Measurements from ENCODE around the gene TENM3. TPM values are rescaled to one million over a fixed set of nuclear protein-coding genes. Genes with fewer than 3 reads are reported as not detected.
A peak's percentile ranks its signal among the peaks of the same experiment; 100 is the strongest.

The TENM3 gene
- total RNA-seq, 2 donors from 2014 or later, result 39.5 to 51.9 TPM

DNA sequence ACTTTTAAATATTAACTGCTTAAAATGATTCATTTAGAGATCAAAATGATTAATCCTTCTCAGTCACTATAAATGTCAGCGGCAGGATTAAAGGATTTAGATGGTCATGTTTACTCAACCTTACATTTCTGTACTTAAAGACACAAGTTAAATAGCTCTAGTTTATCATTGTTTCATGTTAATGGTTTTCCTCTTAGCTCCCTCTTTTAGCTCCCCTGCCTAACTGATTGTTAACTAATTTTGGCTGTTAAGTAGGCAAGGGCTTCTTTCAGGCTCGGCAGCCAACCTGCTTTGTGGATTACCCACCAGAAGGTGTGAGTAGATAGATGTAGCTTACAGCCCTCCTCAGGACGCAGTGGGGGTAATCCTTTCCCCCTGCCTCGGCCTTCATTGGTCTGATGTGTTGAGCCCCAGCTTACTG lies 96.0 kb downstream of the TENM3 start:
- H3K27ac Mint-ChIP-seq, result peak overlapping the region; percentile 77
- DNase-seq, result peak; percentile 86
- H3K27me3 Mint-ChIP-seq (ENCODE audit: insufficient read depth), result peaks cover 14% of the 10 kb centered on the region
- Histone ChIP-seq H3K4me3 (ENCODE audit: low read length) (no peak overlapping the region), H3K9me3 (ENCODE audit: control insufficient read depth, low read length) (peaks cover 5% of the 10 kb centered on the region), H3K27me3 (ENCODE audit: control insufficient read depth, insufficient read depth, low read length, poor library complexity, severe bottlenecking) (peaks cover 6% of the 10 kb centered on the region), H3K9ac (ENCODE audit: extremely low read depth, low read length, poor library complexity, severe bottlenecking) (no peak overlapping the region), H3K27ac (ENCODE audit: low read depth, low read length) (no peak overlapping the region), H3K4me1 (ENCODE audit: control insufficient read depth, insufficient read depth, low read length) (peaks cover 4% of the 10 kb centered on the region), H3K36me3 (ENCODE audit: control insufficient read depth, insufficient read depth, low read length) (no peaks in the 10 kb centered on the region)
- TF ChIP-seq, protein P1, sequence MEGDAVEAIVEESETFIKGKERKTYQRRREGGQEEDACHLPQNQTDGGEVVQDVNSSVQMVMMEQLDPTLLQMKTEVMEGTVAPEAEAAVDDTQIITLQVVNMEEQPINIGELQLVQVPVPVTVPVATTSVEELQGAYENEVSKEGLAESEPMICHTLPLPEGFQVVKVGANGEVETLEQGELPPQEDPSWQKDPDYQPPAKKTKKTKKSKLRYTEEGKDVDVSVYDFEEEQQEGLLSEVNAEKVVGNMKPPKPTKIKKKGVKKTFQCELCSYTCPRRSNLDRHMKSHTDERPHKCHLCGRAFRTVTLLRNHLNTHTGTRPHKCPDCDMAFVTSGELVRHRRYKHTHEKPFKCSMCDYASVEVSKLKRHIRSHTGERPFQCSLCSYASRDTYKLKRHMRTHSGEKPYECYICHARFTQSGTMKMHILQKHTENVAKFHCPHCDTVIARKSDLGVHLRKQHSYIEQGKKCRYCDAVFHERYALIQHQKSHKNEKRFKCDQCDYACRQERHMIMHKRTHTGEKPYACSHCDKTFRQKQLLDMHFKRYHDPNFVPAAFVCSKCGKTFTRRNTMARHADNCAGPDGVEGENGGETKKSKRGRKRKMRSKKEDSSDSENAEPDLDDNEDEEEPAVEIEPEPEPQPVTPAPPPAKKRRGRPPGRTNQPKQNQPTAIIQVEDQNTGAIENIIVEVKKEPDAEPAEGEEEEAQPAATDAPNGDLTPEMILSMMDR (conservative IDR thresholded peaks at IDR 0.05), result peak; percentile 20
- WGBS, 2 experiments (ENCODE audit: insufficient coverage in 1 of 2, insufficient read length in 1 of 2), result 17 to 31% methylated on average over 2 to 4 of the region's 4 CpGs
- H3K36me3 Mint-ChIP-seq (ENCODE audit: low read depth), result no peaks in the 10 kb centered on the region
- peaks cover 26% of the 10 kb centered on the region for H3K4me1 Mint-ChIP-seq
- no peak overlapping the region for H3K4me3 Mint-ChIP-seq
- peaks cover 4% of the 10 kb centered on the region for H3K9me3 Mint-ChIP-seq

- no peaks in the 10 kb centered on the region for H3K36me3 ChIP-seq (ENCODE audit: control insufficient read depth, insufficient read depth, low read length)
- no peak overlapping the region for H3K4me3 ChIP-seq (ENCODE audit: low read length)
- Mint-ChIP-seq H3K4me3 (no peak overlapping the region), H3K27ac (no peak overlapping the region), H3K4me1 (peaks cover 54% of the 10 kb centered on the region), H3K36me3 (ENCODE audit: low read depth) (no peaks in the 10 kb centered on the region), H3K9me3 (no peaks in the 10 kb centered on the region), H3K27me3 (ENCODE audit: insufficient read depth) (peaks cover 7% of the 10 kb centered on the region)
- peaks cover 6% of the 10 kb centered on the region for H3K27me3 ChIP-seq (ENCODE audit: control insufficient read depth, insufficient read depth, low read length, poor library complexity, severe bottlenecking)
- WGBS, 2 experiments (ENCODE audit: insufficient coverage in 1 of 2, insufficient read length in 1 of 2), result 35% methylated on average over 4 of the region's 4 CpGs; no CpG with 5 or more reads in 1 of the 2 experiments
- peaks cover 14% of the 10 kb centered on the region for H3K4me1 ChIP-seq (ENCODE audit: control insufficient read depth, insufficient read depth, low read length)
- TF ChIP-seq, protein P1 (conservative IDR thresholded peaks at IDR 0.05), result no peak
- no peaks in the 10 kb centered on the region for H3K9me3 ChIP-seq (ENCODE audit: control insufficient read depth, low read length)
- peak; percentile 67 for DNase-seq
- no peak overlapping the region for H3K27ac ChIP-seq (ENCODE audit: low read depth, low read length)
- no peak overlapping the region for H3K9ac ChIP-seq (ENCODE audit: extremely low read depth, low read length, poor library complexity, severe bottlenecking)
Measured at GRCh38 chr4:182343453-182343852, 100.3 kb downstream of the TENM3 start.

DNA sequence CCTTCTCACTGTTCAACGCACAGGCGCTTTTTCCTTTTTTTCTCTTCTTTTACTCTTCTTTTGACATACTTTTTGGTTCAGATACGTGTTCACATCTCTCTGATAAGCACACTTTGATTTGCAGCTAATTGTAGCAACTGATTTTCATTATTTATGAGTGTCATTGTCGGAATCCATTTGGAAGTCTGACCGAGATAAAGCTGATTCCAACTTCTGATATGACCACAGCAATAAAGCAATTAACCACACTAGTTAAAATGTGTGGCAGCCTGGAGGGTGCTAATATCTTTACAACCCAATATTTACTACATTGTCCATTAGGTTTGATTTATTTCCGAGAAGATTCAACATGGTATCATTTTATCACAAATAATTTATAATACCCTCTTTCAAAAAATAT lies 101.8 kb downstream of the TENM3 start:
- peaks cover 6% of the 10 kb centered on the region for H3K27me3 ChIP-seq (ENCODE audit: control insufficient read depth, insufficient read depth, low read length, poor library complexity, severe bottlenecking)
- Mint-ChIP-seq H3K27ac (no peak overlapping the region), H3K27me3 (ENCODE audit: insufficient read depth) (peaks cover 5% of the 10 kb centered on the region), H3K9me3 (no peaks in the 10 kb centered on the region), H3K4me3 (no peak overlapping the region), H3K4me1 (peaks cover 51% of the 10 kb centered on the region), H3K36me3 (ENCODE audit: low read depth) (no peaks in the 10 kb centered on the region)
- no peaks in the 10 kb centered on the region for H3K9me3 ChIP-seq (ENCODE audit: control insufficient read depth, low read length)
- no peak overlapping the region for H3K9ac ChIP-seq (ENCODE audit: extremely low read depth, low read length, poor library complexity, severe bottlenecking)
- H3K4me1 ChIP-seq (ENCODE audit: control insufficient read depth, insufficient read depth, low read length), result peaks cover 17% of the 10 kb centered on the region
- DNase-seq, result no peak
- no peak overlapping the region for H3K4me3 ChIP-seq (ENCODE audit: low read length)
- no peak overlapping the region for H3K27ac ChIP-seq (ENCODE audit: low read depth, low read length)
- no peaks in the 10 kb centered on the region for H3K36me3 ChIP-seq (ENCODE audit: control insufficient read depth, insufficient read depth, low read length)
- TF ChIP-seq, protein P1 (conservative IDR thresholded peaks at IDR 0.05), result no peak
- 91 to 94% methylated on average over 2 to 5 of the region's 6 CpGs for WGBS, 2 experiments (ENCODE audit: insufficient coverage in 1 of 2, insufficient read length in 1 of 2)

All from endodermal cell (in vitro differentiated cells).